Chondrocyte (in vitro differentiated cells): ENCODE results near the gene ZNF132. TPM values are rescaled to one million over a fixed set of nuclear protein-coding genes. Genes with fewer than 3 reads are reported as not detected.

ENCODE experiments used
- DNase-seq: peaks from one replicate; pipeline ENCODE4 v3.0.0; 2021; ENCODE audit warnings: mixed read lengths, low spot score
- H3K27ac Mint-ChIP-seq: one replicate; pipeline ENCODE4 v1.8.0; 2021; ENCODE audit warnings: mild to moderate bottlenecking, moderate library complexity, mixed read lengths; ENCODE audit not compliant: unreplicated experiment
- H3K27me3 Mint-ChIP-seq: 2 replicates; pipeline ENCODE4 v1.8.0; 2021; ENCODE audit warnings: low read depth, mixed read lengths
- H3K36me3 Mint-ChIP-seq: 2 replicates; pipeline ENCODE4 v1.8.0; 2021; ENCODE audit warnings: low read depth, mixed read lengths
- H3K4me1 Mint-ChIP-seq: 2 replicates; pipeline ENCODE4 v1.8.0; 2021; ENCODE audit warnings: low read depth, mild to moderate bottlenecking, mixed read lengths
- H3K4me3 Mint-ChIP-seq: one replicate; pipeline ENCODE4 v1.8.0; 2021; ENCODE audit warnings: mild to moderate bottlenecking, moderate library complexity, mixed read lengths; ENCODE audit not compliant: unreplicated experiment
- H3K9me3 Mint-ChIP-seq: 2 replicates; pipeline ENCODE4 v1.8.0; 2021; ENCODE audit warnings: low read depth, mixed read lengths
- CTCF ChIP-seq: fragments of 200-600 bp; sonication (generic); IDR thresholded peaks from 2 replicates; pipeline ENCODE4 v1.5.0; 2021; ENCODE audit warnings: antibody characterized with exemption, mild to moderate bottlenecking, moderate library complexity
- total RNA-seq: library from RNA; stranded (reverse); gene quantifications from 3 replicates; pipeline ENCODE4 v1.2.1, GENCODE V29; 2021

The ZNF132 gene
- total RNA-seq, 1 donor from 2014 or later, result 1.8 TPM

- Mint-ChIP-seq H3K4me1 (peaks cover 22% of the 10 kb centered on the region), H3K27me3 (no peaks in the 10 kb centered on the region), H3K27ac (peak overlapping the region; percentile 90), H3K9me3 (no peaks in the 10 kb centered on the region), H3K36me3 (no peaks in the 10 kb centered on the region), H3K4me3 (peak overlapping the region; percentile 78)
- TF ChIP-seq CTCF, result no peak
- DNase-seq, result no peak
Measured at GRCh38 chr19:58401840-58402421, 38.0 kb downstream of the ZNF132 start.

GRCh38 chr19:58400916-58401839, 38.8 kb downstream of the ZNF132 start:
- Mint-ChIP-seq H3K36me3 (no peaks in the 10 kb centered on the region), H3K4me1 (peaks cover 18% of the 10 kb centered on the region), H3K9me3 (no peaks in the 10 kb centered on the region), H3K27me3 (no peaks in the 10 kb centered on the region), H3K4me3 (peak overlapping the region; percentile 78), H3K27ac (peak overlapping the region; percentile 90)
- TF ChIP-seq CTCF, result peak; percentile 50
- DNase-seq, result peak; percentile 99

- Mint-ChIP-seq H3K4me3 (peak overlapping the region; percentile 78), H3K27ac (peak overlapping the region; percentile 57), H3K27me3 (no peaks in the 10 kb centered on the region), H3K9me3 (no peaks in the 10 kb centered on the region), H3K4me1 (peaks cover 18% of the 10 kb centered on the region), H3K36me3 (no peaks in the 10 kb centered on the region)
- TF ChIP-seq CTCF, result no peak
- DNase-seq, result peak; percentile 82
Measured at GRCh38 chr19:58400316-58400915, 39.5 kb downstream of the ZNF132 start.

GRCh38 chr19:58399903-58400302, 40.0 kb downstream of the ZNF132 start:
- DNase-seq, result peak; percentile 56
- Mint-ChIP-seq H3K4me1 (peaks cover 18% of the 10 kb centered on the region), H3K27me3 (no peaks in the 10 kb centered on the region), H3K4me3 (peak overlapping the region; percentile 78), H3K27ac (no peak overlapping the region), H3K36me3 (peaks cover under 1% of the 10 kb centered on the region), H3K9me3 (no peaks in the 10 kb centered on the region)
- TF ChIP-seq CTCF, result no peak

GRCh38 chr19:58398545-58398944, 41.4 kb downstream of the ZNF132 start:
- H3K4me1 Mint-ChIP-seq, result peaks cover 16% of the 10 kb centered on the region
- no peak overlapping the region for H3K4me3 Mint-ChIP-seq
- H3K36me3 Mint-ChIP-seq, result peaks cover 11% of the 10 kb centered on the region
- peak; percentile 77 for DNase-seq
- no peak for TF ChIP-seq CTCF
- no peaks in the 10 kb centered on the region for H3K9me3 Mint-ChIP-seq
- H3K27me3 Mint-ChIP-seq, result no peaks in the 10 kb centered on the region
- no peak overlapping the region for H3K27ac Mint-ChIP-seq
